M059J (cell line): Measurements from ENCODE around the gene FBXL7. TPM values are rescaled to one million over a fixed set of nuclear protein-coding genes. Genes with fewer than 3 reads are reported as not detected.
A peak's percentile ranks its signal among the peaks of the same experiment; 100 is the strongest.

Experiments
- DNase-seq: peaks from one replicate; pipeline ENCODE4 v3.0.0-alpha.2; 2012; ENCODE audit warnings: low read depth
- total RNA-seq: library from RNA; depleted of rRNA; stranded (reverse); fragments of >200 nt; shearing (Covaris generic); gene quantifications from 2 replicates; pipeline ENCODE4 v1.2.3, GENCODE V29; 2014

The FBXL7 gene
- total RNA-seq, 1 experiment from 2014 or later = 12.5 TPM

GRCh38 chr5:15577831-15578230 is 77.9 kb downstream of the FBXL7 start:
- DNase-seq = no peak

DNA sequence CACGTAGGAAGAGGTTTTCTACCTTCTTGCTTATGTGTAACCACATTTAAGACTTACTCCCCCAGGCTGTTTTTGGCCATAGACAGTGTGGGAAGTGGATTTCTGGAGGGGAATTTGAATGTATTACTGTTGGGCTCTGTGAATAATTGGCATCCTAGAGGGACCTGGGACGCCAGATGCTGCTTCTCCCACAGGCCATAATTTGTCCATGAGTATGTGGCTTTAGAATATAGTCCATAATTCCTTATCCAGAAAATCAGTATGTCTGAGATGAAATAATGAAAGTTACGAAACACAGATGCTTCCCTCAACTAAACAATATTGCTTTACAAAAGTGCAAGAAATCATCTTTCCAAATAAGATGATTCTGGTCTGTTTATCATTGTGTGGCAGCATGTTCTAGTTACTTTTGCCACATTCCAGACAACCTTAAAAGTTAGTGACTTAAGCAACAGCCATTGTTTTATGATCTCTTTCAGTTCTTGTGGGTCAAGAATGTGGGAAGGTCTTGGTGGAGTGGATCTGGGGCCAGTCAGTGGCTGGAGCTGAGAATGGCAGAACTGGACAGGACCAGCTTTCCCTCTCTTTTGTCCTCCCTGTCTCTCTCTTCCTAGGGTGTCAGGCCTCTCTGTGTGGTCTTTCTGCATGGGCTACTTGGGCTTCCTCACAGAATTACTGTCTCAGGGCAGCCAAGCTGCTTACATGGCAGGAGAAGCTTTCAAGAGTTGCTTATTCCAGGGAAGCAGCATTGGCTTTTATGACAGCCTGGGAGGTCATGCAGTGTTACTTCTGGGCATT is 79.4 kb downstream of the FBXL7 start:
- DNase-seq = no peak

GRCh38 chr5:15584528-15584927 is 84.5 kb downstream of the FBXL7 start:
- no peak for DNase-seq

DNA sequence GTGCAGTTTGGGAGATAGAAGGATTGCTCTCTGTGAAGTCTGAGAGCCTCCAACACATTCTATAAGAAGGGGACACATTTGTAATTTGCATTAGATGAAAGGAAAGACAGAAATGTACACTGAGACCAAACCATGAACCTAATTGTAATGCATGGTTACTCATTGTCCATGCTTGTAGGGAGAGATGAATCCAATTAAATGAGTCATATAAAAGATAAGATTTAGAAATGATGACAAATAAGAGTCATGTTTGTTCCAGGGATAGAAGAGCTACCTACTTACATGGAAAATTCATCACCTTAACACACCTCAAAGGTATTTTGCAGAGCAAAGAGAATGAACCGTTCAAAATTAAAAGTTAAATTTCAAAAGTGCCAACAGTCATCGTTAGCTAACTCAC is 85.1 kb downstream of the FBXL7 start:
- peak; percentile 69 for DNase-seq

GRCh38 chr5:15585841-15586591 is 86.0 kb downstream of the FBXL7 start:
- DNase-seq = peak; percentile 12

- DNase-seq = peak; percentile 22
These were observed 87.9 kb downstream of the FBXL7 start for GRCh38 chr5:15587916-15588315.

GRCh38 chr5:15592728-15593127 is 92.7 kb downstream of the FBXL7 start:
- DNase-seq = no peak

DNA sequence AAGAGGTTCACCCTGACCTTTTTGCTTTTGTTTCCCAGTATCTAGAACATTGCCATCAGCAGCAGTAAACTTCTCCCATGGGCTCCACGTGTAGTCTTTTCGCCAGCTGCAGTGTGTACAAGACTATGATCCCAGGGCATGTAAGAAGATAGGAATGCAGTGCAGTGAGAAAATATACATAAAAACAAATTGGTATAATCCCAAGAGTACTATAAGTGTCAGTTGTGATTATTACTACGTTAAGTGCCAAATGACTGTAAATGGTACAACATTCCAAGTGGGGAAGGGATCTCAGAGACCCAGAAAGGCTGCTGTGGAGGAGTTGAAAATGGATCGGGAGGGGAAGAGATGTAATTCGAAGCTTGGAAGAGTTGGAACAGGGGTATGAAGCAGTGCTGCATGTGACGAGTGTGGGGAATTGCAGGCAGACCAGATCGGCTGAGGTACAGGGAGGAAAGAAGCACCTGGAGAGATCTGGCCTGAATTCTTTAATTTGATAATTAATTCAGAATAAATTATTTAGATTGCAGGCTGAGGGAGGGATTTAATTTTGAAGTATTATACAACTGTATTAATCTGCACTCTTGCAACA is 95.1 kb downstream of the FBXL7 start:
- DNase-seq = no peak

DNA sequence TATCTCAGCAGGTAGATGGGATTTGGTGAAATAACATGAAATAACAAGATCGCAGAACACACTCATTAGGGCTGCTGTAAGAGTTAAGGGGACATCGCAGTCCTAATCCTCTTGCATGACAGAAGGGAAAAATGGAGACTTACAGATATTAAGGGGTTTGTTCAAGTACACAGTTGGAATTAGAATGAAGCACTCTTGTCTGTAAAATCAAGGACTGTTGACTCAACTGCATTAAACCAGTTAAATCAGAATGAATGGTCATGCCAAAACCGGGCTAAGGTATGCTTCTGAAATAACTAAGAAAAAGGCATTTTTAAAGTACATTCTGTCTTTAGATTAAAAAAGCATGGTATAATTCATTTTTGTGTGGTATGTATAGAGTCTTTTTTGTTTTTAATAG is 95.9 kb downstream of the FBXL7 start:
- no peak for DNase-seq

DNA sequence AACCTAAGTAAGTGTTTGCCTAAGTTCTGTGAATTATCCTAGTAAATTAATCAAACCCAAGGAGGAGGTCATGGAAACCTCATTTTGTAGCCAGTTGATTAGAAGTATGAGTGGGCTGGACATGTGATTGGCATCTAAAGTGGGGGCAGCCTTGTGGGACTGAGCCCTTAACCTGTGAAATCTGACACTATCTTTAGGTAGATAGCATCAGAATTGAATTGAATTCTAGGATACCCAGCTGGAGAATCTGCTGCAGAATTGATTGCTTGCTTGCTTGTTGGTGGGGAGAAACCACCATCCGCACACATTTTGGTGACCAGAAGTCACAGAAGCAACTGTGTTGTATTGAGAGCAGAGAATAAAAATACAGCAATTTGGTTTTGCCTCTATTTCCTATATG is 97.0 kb downstream of the FBXL7 start:
- DNase-seq = no peak

- no peak for DNase-seq
These were observed 97.8 kb downstream of the FBXL7 start for GRCh38 chr5:15597804-15598203.

DNA sequence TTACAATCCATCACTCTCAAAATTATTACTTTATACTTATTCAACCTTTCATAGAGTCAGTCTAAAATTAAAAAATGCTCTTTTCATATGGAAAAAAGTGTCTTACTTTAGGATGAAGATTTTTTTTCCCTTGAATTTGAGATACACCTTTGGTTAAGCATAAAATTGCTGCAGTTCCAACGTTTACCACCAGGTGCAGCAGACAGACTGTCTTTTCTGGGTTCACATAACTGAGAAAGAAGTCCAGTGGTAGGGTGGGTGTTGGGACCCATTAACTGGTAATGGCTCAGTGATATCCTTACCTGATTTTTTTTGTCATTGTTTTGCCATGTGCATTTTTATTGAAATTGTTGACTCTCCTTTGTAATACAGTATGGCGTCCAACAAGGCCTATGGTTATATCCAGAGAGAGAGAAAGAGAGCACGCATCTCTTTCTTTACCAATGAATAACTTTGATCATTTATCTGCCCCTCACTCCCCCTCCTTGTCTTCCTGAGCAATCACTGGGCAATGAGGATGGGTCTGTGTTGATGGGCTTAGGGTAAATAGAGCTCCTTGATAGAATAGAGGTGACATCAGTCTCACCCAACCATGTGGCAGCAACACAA is 98.4 kb downstream of the FBXL7 start:
- peak; percentile 12 for DNase-seq

DNA sequence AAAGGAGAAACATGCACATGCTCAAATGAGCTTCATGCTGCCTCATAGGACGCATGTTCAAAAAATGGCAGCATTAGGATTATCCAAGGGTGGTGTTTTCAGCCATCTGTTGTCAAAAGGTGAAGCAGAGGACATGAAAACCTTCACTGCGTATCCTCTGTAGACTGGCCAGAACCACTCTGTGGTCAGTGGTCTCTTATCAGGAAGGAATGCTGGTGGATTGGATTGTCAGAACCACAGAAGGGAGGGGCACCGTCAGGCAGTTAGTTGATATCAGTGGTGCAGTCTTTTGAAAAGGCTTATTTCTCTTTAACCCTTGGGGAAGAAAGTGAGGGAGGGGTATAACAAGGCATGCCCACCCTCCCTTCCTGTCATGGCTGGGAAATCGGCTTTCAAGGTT is 100.1 kb downstream of the FBXL7 start:
- DNase-seq = no peak

DNA sequence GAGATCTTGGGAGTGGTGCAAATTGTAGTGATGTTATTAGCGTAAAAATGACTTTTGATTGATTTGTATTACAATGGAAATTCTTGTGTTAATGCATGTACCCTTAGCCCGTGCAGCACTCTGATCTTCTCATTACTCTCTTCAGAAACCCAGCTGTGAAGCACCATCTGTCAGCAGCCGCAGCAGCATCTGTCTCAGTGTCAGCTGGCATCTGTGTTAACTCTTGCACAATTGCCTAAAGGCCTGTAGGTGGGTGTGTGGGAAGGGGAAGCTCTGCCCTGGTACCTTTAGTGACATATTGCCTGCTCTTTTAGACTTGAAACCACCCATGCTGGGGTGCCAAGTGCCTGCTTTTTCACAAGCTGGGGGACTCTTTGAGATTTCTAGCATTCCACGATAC is 101.3 kb downstream of the FBXL7 start:
- no peak for DNase-seq

DNA sequence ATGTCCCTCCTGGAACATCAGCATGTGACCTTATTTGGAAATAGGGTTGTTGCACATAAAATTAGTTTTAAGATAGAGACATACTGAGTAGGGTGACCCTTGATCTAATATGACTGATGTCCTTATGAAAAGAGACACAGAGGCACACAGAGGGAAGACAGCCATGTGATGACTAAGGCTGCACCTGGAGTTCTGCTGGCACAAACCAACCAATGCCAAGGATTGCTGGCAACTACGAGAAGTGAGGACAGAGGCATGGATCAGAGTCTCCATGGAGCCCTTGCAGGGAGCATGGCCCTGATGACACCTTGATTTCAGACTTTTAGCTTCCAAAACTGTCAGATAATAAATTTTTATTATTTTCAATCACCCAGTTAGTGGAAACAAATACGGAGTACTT is 101.9 kb downstream of the FBXL7 start:
- no peak for DNase-seq

- peak; percentile 9 for DNase-seq
These were observed 105.0 kb downstream of the FBXL7 start for GRCh38 chr5:15604986-15605385.

- DNase-seq = no peak
These were observed 106.2 kb downstream of the FBXL7 start for GRCh38 chr5:15606197-15606596.

DNA sequence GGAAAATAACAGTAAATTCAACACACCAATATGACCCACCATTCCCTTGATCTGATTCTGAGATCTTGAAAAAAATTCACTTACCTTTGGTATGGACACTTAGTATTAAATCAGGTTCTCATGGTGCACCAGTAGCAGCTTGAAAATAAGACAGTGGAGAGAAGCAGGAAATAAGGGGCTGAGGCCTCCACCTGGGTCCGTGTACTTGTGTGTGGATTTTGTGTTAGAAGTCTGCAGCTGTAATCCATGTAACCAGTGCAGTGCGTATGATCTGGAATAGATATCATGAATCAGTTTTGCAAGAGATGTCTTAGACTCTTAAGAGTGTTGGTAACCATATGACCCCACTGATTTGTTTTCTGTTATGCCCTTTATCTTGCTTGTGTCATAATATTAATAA is 107.1 kb downstream of the FBXL7 start:
- DNase-seq = no peak

DNA sequence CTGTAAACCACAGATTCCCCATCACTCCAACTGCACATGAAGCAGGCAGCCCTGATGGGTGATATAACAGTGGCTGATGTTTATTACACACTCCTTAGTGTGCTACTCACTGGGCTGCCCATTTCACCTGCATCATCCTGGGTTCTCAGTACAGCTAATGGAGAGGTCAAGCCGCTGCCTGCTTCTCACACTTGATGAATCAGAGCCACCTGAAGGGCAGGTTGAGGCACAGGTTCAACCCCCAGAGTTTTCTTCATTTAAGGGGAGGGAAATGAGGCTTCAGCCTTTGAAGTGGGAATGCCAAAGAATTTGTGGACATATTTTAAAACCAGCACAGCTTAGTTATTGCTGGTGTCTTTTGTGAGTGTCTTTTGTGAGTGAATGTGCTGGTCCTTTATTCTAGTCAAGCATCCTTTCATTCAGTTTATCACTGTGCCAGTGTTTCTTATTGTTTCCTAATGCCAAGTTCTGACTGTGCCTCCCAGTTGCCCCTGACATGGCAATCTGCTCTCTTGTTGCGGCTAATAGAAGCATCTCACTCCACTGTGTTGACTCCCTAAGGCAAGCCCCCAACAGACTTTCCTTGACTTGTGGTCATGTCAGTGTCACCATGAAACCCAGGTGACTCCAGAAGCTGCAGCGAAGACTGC is 109.2 kb downstream of the FBXL7 start:
- no peak for DNase-seq

DNA sequence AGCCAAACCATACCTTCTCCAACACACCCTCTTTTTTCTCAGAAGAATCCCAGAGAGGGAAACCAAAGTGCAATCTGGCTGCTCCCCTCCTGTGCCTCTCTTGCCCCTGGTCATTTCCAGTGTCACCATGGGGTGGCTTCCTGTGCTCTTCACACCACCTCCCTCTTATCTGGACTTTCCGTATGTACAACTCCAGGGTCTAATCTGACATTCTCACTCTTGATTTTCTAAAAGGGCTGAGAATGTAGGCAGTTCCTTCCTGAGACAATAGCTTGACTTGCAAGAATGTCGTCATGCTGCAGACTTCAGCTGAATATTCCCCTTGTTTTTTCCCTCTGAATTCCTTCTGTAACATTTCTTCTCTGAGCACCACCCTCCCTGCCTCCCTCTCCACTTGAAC is 110.2 kb downstream of the FBXL7 start:
- no peak for DNase-seq

DNA sequence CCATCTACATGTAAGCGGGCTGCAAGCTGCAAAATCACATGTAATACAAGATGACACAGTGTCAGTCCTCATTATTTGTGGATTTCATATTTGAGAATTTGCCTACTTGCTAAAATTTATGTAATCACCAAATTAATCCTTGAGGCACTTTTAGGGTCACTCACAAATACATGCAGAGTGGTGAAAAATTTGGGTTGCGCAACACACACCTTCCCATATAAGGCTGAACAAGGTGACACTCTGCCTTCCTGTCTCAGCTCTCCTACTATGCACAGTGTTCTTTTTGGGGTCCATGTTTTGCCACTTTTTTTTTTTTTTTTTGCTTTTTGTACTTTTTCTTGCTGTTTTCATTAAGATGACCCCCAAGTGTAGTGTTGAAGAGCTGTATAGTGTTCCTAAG is 111.0 kb downstream of the FBXL7 start:
- DNase-seq = no peak
